ENCODE results near the gene NPY2R.

- TF ChIP-seq POLR2A (IDR thresholded peaks at IDR 0.05) = no peak
- TF ChIP-seq CTCF (IDR thresholded peaks at IDR 0.05) = no peak
These were observed 37.9 kb upstream of the NPY2R start for GRCh38 chr4:155170569-155170968.
